HG03175 (cell line): ENCODE data around the gene TCIRG1.
A peak's percentile ranks its signal among the peaks of the same experiment; 100 is the strongest.
"Not testable (repeated sequence)": the region's sequence is repeated elsewhere in the genome, so short reads cannot be mapped to it uniquely, and the experiment has no call there.

Experiments used
- ATAC-seq: cut with Tn5 transposase; IDR thresholded peaks from one replicate; pipeline ENCODE4 v1.9.1; 2021; ENCODE audit warnings: mild to moderate bottlenecking, moderate library complexity; ENCODE audit not compliant: unreplicated experiment

TCIRG1 gene

GRCh38 chr11:68038718-68039525, at the start of gene TCIRG1:
Gene TCIRG1 (plus strand): TSS chr11:68039025. CDS start chr11:68041272, 2,247 bp downstream.
- no peak for ATAC-seq

GRCh38 chr11:67990546-67991346, 48.1 kb upstream of the TCIRG1 start:
- ATAC-seq, result not testable (repeated sequence)

- not testable (repeated sequence) for ATAC-seq
Observed at GRCh38 chr11:67991347-67992121, 47.3 kb upstream of the TCIRG1 start.

GRCh38 chr11:67993821-67994220, 45.0 kb upstream of the TCIRG1 start:
- ATAC-seq, result not testable (repeated sequence)

GRCh38 chr11:67994387-67994786, 44.4 kb upstream of the TCIRG1 start:
- not testable (repeated sequence) for ATAC-seq

- ATAC-seq, result not testable (repeated sequence)
Observed at GRCh38 chr11:67995129-67995528, 43.7 kb upstream of the TCIRG1 start.

- not testable (repeated sequence) for ATAC-seq
Observed at GRCh38 chr11:67995579-67995978, 43.2 kb upstream of the TCIRG1 start.

GRCh38 chr11:67996051-67996450, 42.8 kb upstream of the TCIRG1 start:
- ATAC-seq, result no peak

- no peak for ATAC-seq
Observed at GRCh38 chr11:67996622-67997474, 42.0 kb upstream of the TCIRG1 start.

GRCh38 chr11:67997475-67997921, 41.3 kb upstream of the TCIRG1 start:
- ATAC-seq, result no peak

- ATAC-seq, result no peak
Observed at GRCh38 chr11:67998150-67999045, 40.4 kb upstream of the TCIRG1 start.

- ATAC-seq, result no peak
Observed at GRCh38 chr11:67999201-67999629, 39.6 kb upstream of the TCIRG1 start.

GRCh38 chr11:67999704-68000103, 39.1 kb upstream of the TCIRG1 start:
- ATAC-seq, result no peak

- ATAC-seq, result peak; percentile 15
Observed at GRCh38 chr11:68002575-68002937, 36.3 kb upstream of the TCIRG1 start.

- peak; percentile 51 for ATAC-seq
Observed at GRCh38 chr11:68002938-68003845, 35.6 kb upstream of the TCIRG1 start.

- ATAC-seq, result peak; percentile 55
Observed at GRCh38 chr11:68003846-68004550, 34.8 kb upstream of the TCIRG1 start, which contains the start of gene UNC93B1. Gene UNC93B1 (minus strand): TSS chr11:68004097. CDS start chr11:68004043, 54 bp downstream.
